ENCODE results near the gene DAPK1. TPM values are rescaled to one million over a fixed set of nuclear protein-coding genes. Genes with fewer than 3 reads are reported as not detected.

DAPK1 gene
- total and polyA plus RNA-seq, 2 donors (not counting 3 experiments of a cell fraction or from before 2014, with no cell fraction given) = 58.9 to 119 TPM

DNA sequence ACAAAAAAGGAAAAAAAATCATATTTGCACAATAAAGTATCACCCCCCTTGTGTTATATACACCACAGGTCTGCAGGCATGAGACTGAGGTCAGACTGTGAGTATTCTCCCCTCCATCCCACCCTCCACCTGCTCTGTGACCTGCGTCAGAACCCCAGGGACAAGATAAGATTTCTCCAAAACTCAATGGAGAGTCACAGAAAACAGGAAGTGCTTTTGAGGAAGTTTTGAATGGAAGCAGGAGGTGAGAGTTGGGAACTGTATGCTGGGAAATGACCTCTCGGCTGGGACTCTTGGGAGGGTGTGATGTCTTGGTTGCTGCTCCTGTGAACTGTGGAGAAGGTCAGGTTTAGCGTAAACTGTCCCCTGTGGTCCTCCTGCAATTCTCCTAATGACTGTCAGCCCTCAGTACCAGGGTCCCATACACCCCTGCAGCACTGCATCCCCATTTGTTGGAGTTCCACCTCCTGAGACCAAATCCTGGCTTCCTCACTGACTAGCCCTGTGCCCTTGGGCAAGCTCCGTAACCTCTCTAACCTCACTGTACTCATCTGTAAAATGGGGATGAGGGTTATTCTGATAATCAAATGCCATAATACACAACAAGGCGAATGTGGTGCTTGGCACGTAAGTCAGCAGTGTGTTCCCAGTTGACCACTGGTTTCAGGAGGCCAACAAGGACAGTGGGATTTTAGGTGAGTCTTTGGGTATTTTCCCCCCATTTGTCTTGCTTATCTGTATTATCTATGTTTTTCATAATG is 221.4 kb downstream of the DAPK1 start:
- dilution Hi-C loops (cut with MboI; ENCODE audit: extremely low pct_ligation_motif_present, low sequenced_read_pairs) = no loop called here
- BruUV-seq (replicated peaks) = no TSS peak
- no peak overlapping the region for H3K27ac ChIP-seq (ENCODE audit: insufficient read depth, low read depth, low read length)
- H3K36me3 ChIP-seq (ENCODE audit: control insufficient read depth in 2 of 2, extremely low read depth in 1 of 2, insufficient read depth in 2 of 2, low read length in 2 of 2) = no peaks in the 10 kb centered on the region
- H3K4me1 ChIP-seq (ENCODE audit: control insufficient read depth, extremely low read depth, insufficient read depth, low read length) = peaks cover 10% of the 10 kb centered on the region
- CTCF ChIA-PET = no interaction called here
- no peak for FAIRE-seq
- no peaks in the 10 kb centered on the region for H4K20me1 ChIP-seq (replicated peaks; ENCODE audit: control insufficient read depth, extremely low read depth, insufficient read depth, low read length)
- no peak for DNase-seq (ENCODE audit: low read depth, low spot score)
- H3K9me1 ChIP-seq (replicated peaks; ENCODE audit: control insufficient read depth, extremely low read depth, insufficient read depth, low read length) = no peaks in the 10 kb centered on the region
- H3K4me2 ChIP-seq (ENCODE audit: insufficient read depth, low read length) = no peak overlapping the region
- H3K4me3 ChIP-seq (replicated peaks in 1 of 3; ENCODE audit: insufficient read depth in 1 of 3, low read depth in 1 of 3, low read length in 3 of 3) = no peak overlapping the region
- intact Hi-C loops (cut with micrococcal nuclease) = loop anchor here (10.0 kb wide), 1 partner anchor 666 kb away; the partner anchor contains the start of gene SPIN1
- no peak overlapping the region for H3K9ac ChIP-seq (replicated peaks; ENCODE audit: extremely low read depth, insufficient read depth, low read length)
- H3K79me2 ChIP-seq (ENCODE audit: control insufficient read depth, insufficient read depth, low read length) = no peaks in the 10 kb centered on the region
- no peaks in the 10 kb centered on the region for H3K9me3 ChIP-seq (replicated peaks; ENCODE audit: control insufficient read depth, insufficient read depth, low read length)
- POLR2A ChIA-PET = no interaction called here
- H3K27me3 ChIP-seq (ENCODE audit: control insufficient read depth in 2 of 2, insufficient read depth in 2 of 2, low read length in 2 of 2) = no peaks in the 10 kb centered on the region
- TF ChIP-seq POLR2AphosphoS5 (IDR thresholded peaks at IDR 0.05; ENCODE audit: insufficient read depth, low read depth, low read length) (no peak), POLR2A (IDR thresholded peaks at IDR 0.05; ENCODE audit: low read depth, low read length) (no peak), JUN (IDR thresholded peaks at IDR 0.05; ENCODE audit: borderline replicate concordance, insufficient read depth, insufficient read length, low read depth) (no peak), EZH2 (IDR thresholded peaks at IDR 0.05; ENCODE audit: borderline replicate concordance, low read depth, low read length, severe bottlenecking) (no peak), GATA2 (IDR thresholded peaks at IDR 0.05; ENCODE audit: insufficient read depth, insufficient read length, low read depth, low read length) (no peak), FOS (IDR thresholded peaks at IDR 0.05; ENCODE audit: borderline replicate concordance, insufficient read depth, low read length) (no peak), MYC (IDR thresholded peaks at IDR 0.05; ENCODE audit: low read depth, low read length) (no peak)
- TF ChIP-seq, protein P1, sequence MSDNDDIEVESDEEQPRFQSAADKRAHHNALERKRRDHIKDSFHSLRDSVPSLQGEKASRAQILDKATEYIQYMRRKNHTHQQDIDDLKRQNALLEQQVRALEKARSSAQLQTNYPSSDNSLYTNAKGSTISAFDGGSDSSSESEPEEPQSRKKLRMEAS (IDR thresholded peaks at IDR 0.05; ENCODE audit: insufficient read depth, insufficient read length) = no peak
- TF ChIP-seq, protein P2, sequence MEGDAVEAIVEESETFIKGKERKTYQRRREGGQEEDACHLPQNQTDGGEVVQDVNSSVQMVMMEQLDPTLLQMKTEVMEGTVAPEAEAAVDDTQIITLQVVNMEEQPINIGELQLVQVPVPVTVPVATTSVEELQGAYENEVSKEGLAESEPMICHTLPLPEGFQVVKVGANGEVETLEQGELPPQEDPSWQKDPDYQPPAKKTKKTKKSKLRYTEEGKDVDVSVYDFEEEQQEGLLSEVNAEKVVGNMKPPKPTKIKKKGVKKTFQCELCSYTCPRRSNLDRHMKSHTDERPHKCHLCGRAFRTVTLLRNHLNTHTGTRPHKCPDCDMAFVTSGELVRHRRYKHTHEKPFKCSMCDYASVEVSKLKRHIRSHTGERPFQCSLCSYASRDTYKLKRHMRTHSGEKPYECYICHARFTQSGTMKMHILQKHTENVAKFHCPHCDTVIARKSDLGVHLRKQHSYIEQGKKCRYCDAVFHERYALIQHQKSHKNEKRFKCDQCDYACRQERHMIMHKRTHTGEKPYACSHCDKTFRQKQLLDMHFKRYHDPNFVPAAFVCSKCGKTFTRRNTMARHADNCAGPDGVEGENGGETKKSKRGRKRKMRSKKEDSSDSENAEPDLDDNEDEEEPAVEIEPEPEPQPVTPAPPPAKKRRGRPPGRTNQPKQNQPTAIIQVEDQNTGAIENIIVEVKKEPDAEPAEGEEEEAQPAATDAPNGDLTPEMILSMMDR (IDR thresholded peaks at IDR 0.05; ENCODE audit: extremely low read depth in 1 of 2, insufficient read depth in 1 of 2, low read depth in 1 of 2, low read length in 2 of 2) = no peak
- H2AFZ ChIP-seq (ENCODE audit: low read depth, low read length) = no peak overlapping the region
